ENCODE measurements around the gene NDST1. TPM values are rescaled to one million over a fixed set of nuclear protein-coding genes. Genes with fewer than 3 reads are reported as not detected.

The NDST1 gene
- total and polyA plus RNA-seq, 2 donors (not counting 3 experiments of a cell fraction or from before 2014, with no cell fraction given): 38.6 to 102 TPM

- intact Hi-C loops (cut with micrococcal nuclease) (no loop called here), dilution Hi-C loops (cut with MboI; ENCODE audit: extremely low pct_ligation_motif_present, low sequenced_read_pairs) (no loop called here)
- H2AFZ ChIP-seq (ENCODE audit: low read depth, low read length): no peak overlapping the region
- no peaks in the 10 kb centered on the region for H3K9me3 ChIP-seq (replicated peaks; ENCODE audit: control insufficient read depth, insufficient read depth, low read length)
- DNase-seq (ENCODE audit: low read depth, low spot score): no peak
- no peaks in the 10 kb centered on the region for H3K36me3 ChIP-seq (ENCODE audit: control insufficient read depth in 2 of 2, extremely low read depth in 1 of 2, insufficient read depth in 2 of 2, low read length in 2 of 2)
- no peaks in the 10 kb centered on the region for H3K4me1 ChIP-seq (ENCODE audit: control insufficient read depth, extremely low read depth, insufficient read depth, low read length)
- H3K4me2 ChIP-seq (ENCODE audit: insufficient read depth, low read length): no peak overlapping the region
- H3K4me3 ChIP-seq (replicated peaks in 1 of 3; ENCODE audit: insufficient read depth in 1 of 3, low read depth in 1 of 3, low read length in 3 of 3): no peak overlapping the region
- no peaks in the 10 kb centered on the region for H4K20me1 ChIP-seq (replicated peaks; ENCODE audit: control insufficient read depth, extremely low read depth, insufficient read depth, low read length)
- H3K9ac ChIP-seq (replicated peaks; ENCODE audit: extremely low read depth, insufficient read depth, low read length): no peak overlapping the region
- ChIA-PET POLR2A (no interaction called here), CTCF (interaction anchor here (0.7 to 1.0 kb wide), 3 partner anchors 18 to 280 kb away, joined by 3 read pairs; no protein-coding TSS in a partner anchor)
- no peaks in the 10 kb centered on the region for H3K27me3 ChIP-seq (ENCODE audit: control insufficient read depth in 2 of 2, insufficient read depth in 2 of 2, low read length in 2 of 2)
- no peaks in the 10 kb centered on the region for H3K79me2 ChIP-seq (ENCODE audit: control insufficient read depth, insufficient read depth, low read length)
- no TSS peak for BruUV-seq (replicated peaks)
- H3K9me1 ChIP-seq (replicated peaks; ENCODE audit: control insufficient read depth, extremely low read depth, insufficient read depth, low read length): no peaks in the 10 kb centered on the region
- FAIRE-seq: no peak
- H3K27ac ChIP-seq (ENCODE audit: insufficient read depth, low read depth, low read length): no peak overlapping the region
- TF ChIP-seq POLR2AphosphoS5 (IDR thresholded peaks at IDR 0.05; ENCODE audit: insufficient read depth, low read depth, low read length) (no peak), POLR2A (IDR thresholded peaks at IDR 0.05; ENCODE audit: low read depth, low read length) (no peak), GATA2 (IDR thresholded peaks at IDR 0.05; ENCODE audit: insufficient read depth, insufficient read length, low read depth, low read length) (no peak), FOS (IDR thresholded peaks at IDR 0.05; ENCODE audit: borderline replicate concordance, insufficient read depth, low read length) (no peak), EZH2 (IDR thresholded peaks at IDR 0.05; ENCODE audit: borderline replicate concordance, low read depth, low read length, severe bottlenecking) (no peak), MYC (IDR thresholded peaks at IDR 0.05; ENCODE audit: low read depth, low read length) (no peak), JUN (IDR thresholded peaks at IDR 0.05; ENCODE audit: borderline replicate concordance, insufficient read depth, insufficient read length, low read depth) (no peak), CTCF (IDR thresholded peaks at IDR 0.05; ENCODE audit: extremely low read depth in 1 of 2, insufficient read depth in 1 of 2, low read depth in 1 of 2, low read length in 2 of 2) (no peak)
- TF ChIP-seq, protein P1, sequence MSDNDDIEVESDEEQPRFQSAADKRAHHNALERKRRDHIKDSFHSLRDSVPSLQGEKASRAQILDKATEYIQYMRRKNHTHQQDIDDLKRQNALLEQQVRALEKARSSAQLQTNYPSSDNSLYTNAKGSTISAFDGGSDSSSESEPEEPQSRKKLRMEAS (IDR thresholded peaks at IDR 0.05; ENCODE audit: insufficient read depth, insufficient read length): no peak
Observed at GRCh38 chr5:150567031-150567717, 59.2 kb downstream of the NDST1 start.

Measured in endothelial cell of umbilical vein (primary cell).